Keratinocyte (primary cell): Measurements from ENCODE around the gene ZNF584. TPM values are rescaled to one million over a fixed set of nuclear protein-coding genes. Genes with fewer than 3 reads are reported as not detected.

Experiments
- DNase-seq: peaks from one replicate; pipeline ENCODE4 v3.0.0-alpha.2; 2011; ENCODE audit warnings: low read depth, missing footprints, low spot score
- FAIRE-seq: peaks from 2 replicates; lab custom pipeline; 2011; peaks lifted over from hg19 to GRCh38; lab: Jason Lieb, UNC
- H2AFZ ChIP-seq: 2 replicates; pipeline ENCODE4 v1.6.0; 2012; ENCODE audit warnings: low read length, control low read depth, inconsistent platforms; ENCODE audit not compliant: control insufficient read depth
- H3K27ac ChIP-seq: 2 replicates; pipeline ENCODE4 v1.5.1; 2011; ENCODE audit warnings: low read length; ENCODE audit not compliant: control insufficient read depth, insufficient read depth
- H3K27me3 ChIP-seq: 3 replicates; pipeline ENCODE4 v1.6.0; 2011; ENCODE audit warnings: low read length; ENCODE audit not compliant: control insufficient read depth, insufficient read depth; ENCODE audit errors: extremely low read depth
- H3K36me3 ChIP-seq, 2 experiments: 2 replicates in 1 of 2; 3 replicates in 1 of 2; pipeline ENCODE4 v1.5.1; 2011; ENCODE audit warnings: low read length in 2 of 2, mild to moderate bottlenecking in 1 of 2; ENCODE audit not compliant: control insufficient read depth in 2 of 2, insufficient read depth in 2 of 2; ENCODE audit errors: extremely low read depth in 1 of 2
- H3K4me1 ChIP-seq: 3 replicates; pipeline ENCODE4 v1.5.1; 2011; ENCODE audit warnings: low read length; ENCODE audit not compliant: control insufficient read depth, insufficient read depth; ENCODE audit errors: extremely low read depth
- H3K4me2 ChIP-seq: 3 replicates; pipeline ENCODE4 v1.6.0; 2011; ENCODE audit warnings: low read depth, low read length; ENCODE audit not compliant: control insufficient read depth, insufficient read depth; ENCODE audit errors: extremely low read depth
- H3K4me3 ChIP-seq, 3 experiments: fragments of 200-600 bp in 1 of 3; sonication (generic) in 1 of 3; 2 replicates in 2 of 3; 3 replicates in 1 of 3; pipeline ENCODE4 v1.5.1; 2011 to 2016; ENCODE audit warnings: low read length in 3 of 3, mild to moderate bottlenecking in 3 of 3, control low read depth in 2 of 3, inconsistent platforms in 1 of 3, low read depth in 1 of 3, mixed read lengths in 1 of 3, mixed run types in 1 of 3, moderate library complexity in 1 of 3; ENCODE audit not compliant: control insufficient read depth in 2 of 3, insufficient read depth in 2 of 3; ENCODE audit errors: extremely low read depth in 1 of 3
- H3K79me2 ChIP-seq: 2 replicates; pipeline ENCODE4 v1.6.0; 2012; ENCODE audit warnings: low read length; ENCODE audit not compliant: control insufficient read depth, insufficient read depth
- H3K9ac ChIP-seq: 3 replicates; pipeline ENCODE4 v1.6.0; 2011; ENCODE audit warnings: low read length; ENCODE audit not compliant: control insufficient read depth, insufficient read depth; ENCODE audit errors: extremely low read depth
- H3K9me1 ChIP-seq: 3 replicates; pipeline ENCODE4 v1.6.0; 2011; ENCODE audit warnings: low read length; ENCODE audit not compliant: control insufficient read depth, insufficient read depth; ENCODE audit errors: extremely low read depth
- H3K9me3 ChIP-seq: 2 replicates; pipeline ENCODE4 v1.5.1; 2012; ENCODE audit warnings: low read depth, low read length; ENCODE audit not compliant: control insufficient read depth
- H4K20me1 ChIP-seq: 3 replicates; pipeline ENCODE4 v1.6.0; 2011; ENCODE audit warnings: low read length; ENCODE audit not compliant: control insufficient read depth, insufficient read depth; ENCODE audit errors: extremely low read depth
- EZH2 ChIP-seq: IDR thresholded peaks from one replicate; pipeline ENCODE4 v1.6.1; 2012; ENCODE audit warnings: inconsistent platforms, mild to moderate bottlenecking, low read length, moderate library complexity
- dilution Hi-C: fragments of 300-500 bp; cut with MboI; formaldehyde crosslinking; loops from one replicate; pipeline ENCODE4 v1.7.0; 2020; ENCODE audit warnings: low sequenced_read_pairs; ENCODE audit not compliant: extremely low pct_ligation_motif_present
- polyA plus RNA-seq, 5 experiments: library from polyadenylated mRNA; depleted of rRNA in 3 of 5; stranded (reverse) in 3 of 5; stranded (forward) in 1 of 5; unstranded in 1 of 5; fragments of >200 nt; gene quantifications; 1 replicate in 1 of 5; 2 replicates in 3 of 5; 3 replicates in 1 of 5; pipeline versions ENCODE4 v1.2.1 to v1.2.3, GENCODE V29; 2011 to 2012; ENCODE audit warnings: missing spikeins in 2 of 5, low read depth in 1 of 5, low replicate concordance in 1 of 5
- TF ChIP-seq, protein P1 (sequence below), 3 experiments: IDR thresholded peaks in 1 of 3; conservative IDR thresholded peaks in 1 of 3; optimal IDR thresholded peaks in 1 of 3; 2 replicates in 2 of 3; 3 replicates in 1 of 3; pipeline versions ENCODE3 to v1.5.1; 2011; ENCODE audit warnings: low read length in 3 of 3, mild to moderate bottlenecking in 3 of 3, moderate library complexity in 2 of 3, control low read depth in 1 of 3, inconsistent platforms in 1 of 3; ENCODE audit not compliant: insufficient read depth in 2 of 3; ENCODE audit errors: extremely low read depth in 1 of 3

Gene ZNF584
- polyA plus RNA-seq, 1 donor (not counting 4 experiments of a cell fraction or from before 2014, with no cell fraction given), result 12.2 TPM

DNA sequence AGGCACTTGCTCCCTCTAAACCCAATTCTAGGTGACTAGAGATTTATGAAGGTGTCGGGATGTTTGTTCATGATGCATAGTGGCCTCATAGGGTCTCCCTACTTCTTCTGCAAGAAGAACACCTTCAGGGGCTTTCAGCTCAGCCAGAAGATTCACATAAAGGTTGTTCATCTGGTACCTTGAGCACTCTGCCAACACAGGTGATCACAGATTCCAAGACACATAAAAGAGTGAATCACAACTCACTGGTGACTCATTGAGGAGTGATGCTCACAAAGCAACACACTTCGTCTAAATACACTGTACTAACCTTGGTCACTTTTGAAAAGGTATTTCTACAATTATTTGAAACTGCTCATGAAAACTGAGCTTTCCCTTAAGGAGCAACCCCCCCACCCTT, 51.6 kb downstream of the ZNF584 start:
- DNase-seq (no peak), FAIRE-seq (peak; percentile 100)
- Histone ChIP-seq H3K4me2 (no peak overlapping the region), H2AFZ (no peak overlapping the region), H3K27ac (no peak overlapping the region), H3K27me3 (no peaks in the 10 kb centered on the region), H4K20me1 (no peaks in the 10 kb centered on the region), H3K9me1 (no peaks in the 10 kb centered on the region), H3K4me1 (peaks cover 10% of the 10 kb centered on the region), H3K36me3 (peaks cover 8% of the 10 kb centered on the region in 2 experiments), H3K4me3 (no peak overlapping the region), H3K9me3 (no peaks in the 10 kb centered on the region), H3K9ac (no peak overlapping the region), H3K79me2 (no peaks in the 10 kb centered on the region)
- dilution Hi-C loops, result no loop called here
- TF ChIP-seq, protein P1, sequence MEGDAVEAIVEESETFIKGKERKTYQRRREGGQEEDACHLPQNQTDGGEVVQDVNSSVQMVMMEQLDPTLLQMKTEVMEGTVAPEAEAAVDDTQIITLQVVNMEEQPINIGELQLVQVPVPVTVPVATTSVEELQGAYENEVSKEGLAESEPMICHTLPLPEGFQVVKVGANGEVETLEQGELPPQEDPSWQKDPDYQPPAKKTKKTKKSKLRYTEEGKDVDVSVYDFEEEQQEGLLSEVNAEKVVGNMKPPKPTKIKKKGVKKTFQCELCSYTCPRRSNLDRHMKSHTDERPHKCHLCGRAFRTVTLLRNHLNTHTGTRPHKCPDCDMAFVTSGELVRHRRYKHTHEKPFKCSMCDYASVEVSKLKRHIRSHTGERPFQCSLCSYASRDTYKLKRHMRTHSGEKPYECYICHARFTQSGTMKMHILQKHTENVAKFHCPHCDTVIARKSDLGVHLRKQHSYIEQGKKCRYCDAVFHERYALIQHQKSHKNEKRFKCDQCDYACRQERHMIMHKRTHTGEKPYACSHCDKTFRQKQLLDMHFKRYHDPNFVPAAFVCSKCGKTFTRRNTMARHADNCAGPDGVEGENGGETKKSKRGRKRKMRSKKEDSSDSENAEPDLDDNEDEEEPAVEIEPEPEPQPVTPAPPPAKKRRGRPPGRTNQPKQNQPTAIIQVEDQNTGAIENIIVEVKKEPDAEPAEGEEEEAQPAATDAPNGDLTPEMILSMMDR (optimal IDR thresholded peaks at IDR 0.05 in 1 of 3, IDR thresholded peaks at IDR 0.05 in 1 of 3, conservative IDR thresholded peaks at IDR 0.05 in 1 of 3; ENCODE audit: extremely low read depth in 1 of 3, insufficient read depth in 2 of 3, low read length in 3 of 3), result no peak
- TF ChIP-seq EZH2, result no peak

DNA sequence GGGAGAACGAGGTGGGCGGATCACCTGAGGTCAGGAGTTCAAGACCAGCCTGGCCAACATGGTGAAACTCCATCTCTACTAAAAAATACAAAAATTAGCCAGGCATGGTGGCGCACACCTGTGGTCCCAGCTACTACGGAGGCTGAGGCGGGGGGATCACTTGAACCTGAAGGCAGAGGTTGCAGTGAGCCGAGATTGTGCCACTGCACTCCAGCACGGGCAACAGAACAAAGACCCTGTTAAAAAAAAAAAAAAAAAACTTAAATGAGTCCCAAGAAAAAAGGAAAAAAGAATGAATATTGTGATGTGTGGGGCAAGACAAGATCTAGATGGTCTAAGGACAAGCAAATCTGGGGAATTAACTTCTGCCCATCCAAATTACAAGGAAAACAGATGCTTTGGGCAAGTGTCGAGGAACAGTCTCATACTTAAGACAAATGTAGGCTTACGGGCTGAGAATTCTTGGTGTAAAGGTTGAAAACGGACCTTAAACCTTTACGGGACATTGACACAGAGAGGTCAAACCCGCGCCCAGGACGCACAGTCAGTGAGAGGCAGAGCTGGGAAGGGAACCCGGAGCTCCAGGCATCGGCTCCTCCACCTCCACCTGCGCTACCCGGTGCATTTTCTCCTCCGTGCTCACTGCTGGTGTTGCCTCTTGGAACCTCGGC, 57.8 kb downstream of the ZNF584 start:
- Histone ChIP-seq H3K9me3 (no peaks in the 10 kb centered on the region), H3K9ac (peak overlapping the region; percentile 82)
- no peak for FAIRE-seq

More for the DNA sequence above, 57.8 kb downstream of the ZNF584 start:
- Histone ChIP-seq H3K79me2 (peaks cover 23% of the 10 kb centered on the region), H3K4me1 (peaks cover 14% of the 10 kb centered on the region), H3K4me2 (peak overlapping the region; percentile 87), H2AFZ (peak overlapping the region; percentile 97), H3K9me1 (no peaks in the 10 kb centered on the region), H4K20me1 (peaks cover 4% of the 10 kb centered on the region), H3K27ac (no peak overlapping the region), H3K4me3 (peak overlapping the region; percentile 77 to 99 (median 89)), H3K27me3 (no peaks in the 10 kb centered on the region), H3K36me3 (peaks cover 0 to 7% of the 10 kb centered on the region in 2 experiments)
- dilution Hi-C loops, result no loop called here
- TF ChIP-seq, protein P1 (optimal IDR thresholded peaks at IDR 0.05 in 1 of 3, IDR thresholded peaks at IDR 0.05 in 1 of 3, conservative IDR thresholded peaks at IDR 0.05 in 1 of 3; ENCODE audit: extremely low read depth in 1 of 3, insufficient read depth in 2 of 3, low read length in 3 of 3), result no peak
- no peak for TF ChIP-seq EZH2
- no peak for DNase-seq
